Suprapubic skin (tissue), 3 donors: Measurements from ENCODE around the gene ACO2.

Source experiments
- POLR2A ChIP-seq, 2 donors: fragments of 450-650 bp; IDR thresholded peaks; one replicate each; pipeline ENCODE4 v1.6.1; 2017; ENCODE audit warnings: antibody characterized with exemption in 2 of 2, mild to moderate bottlenecking in 2 of 2, moderate library complexity in 2 of 2
- TF ChIP-seq, protein P1 (sequence below), 2 donors: fragments of 200-600 bp in 1 of 2; fragments of 450-650 bp in 1 of 2; sonication (generic) in 1 of 2; IDR thresholded peaks; one replicate each; pipeline ENCODE4 v1.5.1; 2016 to 2019; ENCODE audit warnings: antibody characterized with exemption in 2 of 2, mild to moderate bottlenecking in 1 of 2, moderate library complexity in 1 of 2

DNA sequence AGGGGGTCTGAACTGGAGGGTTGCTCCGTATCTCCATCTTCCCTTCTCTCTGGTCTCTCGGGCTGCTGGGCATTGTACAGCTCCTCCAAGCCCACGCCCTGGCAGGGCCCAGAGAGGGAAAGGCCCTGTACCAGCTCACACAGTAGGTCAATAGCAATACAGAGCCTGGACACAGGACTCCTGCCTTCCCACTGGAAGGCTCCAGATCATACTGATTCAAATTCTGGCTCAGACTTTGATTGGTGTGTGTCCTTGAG lies 98.5 kb downstream of the ACO2 start:
- TF ChIP-seq, protein P1, sequence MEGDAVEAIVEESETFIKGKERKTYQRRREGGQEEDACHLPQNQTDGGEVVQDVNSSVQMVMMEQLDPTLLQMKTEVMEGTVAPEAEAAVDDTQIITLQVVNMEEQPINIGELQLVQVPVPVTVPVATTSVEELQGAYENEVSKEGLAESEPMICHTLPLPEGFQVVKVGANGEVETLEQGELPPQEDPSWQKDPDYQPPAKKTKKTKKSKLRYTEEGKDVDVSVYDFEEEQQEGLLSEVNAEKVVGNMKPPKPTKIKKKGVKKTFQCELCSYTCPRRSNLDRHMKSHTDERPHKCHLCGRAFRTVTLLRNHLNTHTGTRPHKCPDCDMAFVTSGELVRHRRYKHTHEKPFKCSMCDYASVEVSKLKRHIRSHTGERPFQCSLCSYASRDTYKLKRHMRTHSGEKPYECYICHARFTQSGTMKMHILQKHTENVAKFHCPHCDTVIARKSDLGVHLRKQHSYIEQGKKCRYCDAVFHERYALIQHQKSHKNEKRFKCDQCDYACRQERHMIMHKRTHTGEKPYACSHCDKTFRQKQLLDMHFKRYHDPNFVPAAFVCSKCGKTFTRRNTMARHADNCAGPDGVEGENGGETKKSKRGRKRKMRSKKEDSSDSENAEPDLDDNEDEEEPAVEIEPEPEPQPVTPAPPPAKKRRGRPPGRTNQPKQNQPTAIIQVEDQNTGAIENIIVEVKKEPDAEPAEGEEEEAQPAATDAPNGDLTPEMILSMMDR (IDR thresholded peaks at IDR 0.05) = no peak
- no peak for TF ChIP-seq POLR2A (IDR thresholded peaks at IDR 0.05)
